GM13977 (cell line): Measurements from ENCODE around the gene EMILIN2.

Experiments used
- DNase-seq: peaks from one replicate; pipeline ENCODE4 v3.0.0; 2012; ENCODE audit warnings: low spot score
- CTCF ChIP-seq: IDR thresholded peaks from 2 replicates; pipeline ENCODE4 v1.5.1; 2012; ENCODE audit warnings: mild to moderate bottlenecking, control low read depth; ENCODE audit not compliant: insufficient read depth; ENCODE audit errors: extremely low read depth, missing control alignments
- in situ Hi-C: fragments of 300-500 bp; cut with MboI; formaldehyde crosslinking; loops from one replicate; pipeline ENCODE4 v1.12.0; 2022; ENCODE audit warnings: low sequenced_read_pairs, low pct_unique_long_range_greater_than_20kb, mixed read lengths, inconsistent platforms; ENCODE audit not compliant: unreplicated experiment

The EMILIN2 gene

GRCh38 chr18:2960983-2961696 is 114.3 kb downstream of the EMILIN2 start:
- no peak for TF ChIP-seq CTCF
- DNase-seq: no peak
- in situ Hi-C loops: no loop called here

DNA sequence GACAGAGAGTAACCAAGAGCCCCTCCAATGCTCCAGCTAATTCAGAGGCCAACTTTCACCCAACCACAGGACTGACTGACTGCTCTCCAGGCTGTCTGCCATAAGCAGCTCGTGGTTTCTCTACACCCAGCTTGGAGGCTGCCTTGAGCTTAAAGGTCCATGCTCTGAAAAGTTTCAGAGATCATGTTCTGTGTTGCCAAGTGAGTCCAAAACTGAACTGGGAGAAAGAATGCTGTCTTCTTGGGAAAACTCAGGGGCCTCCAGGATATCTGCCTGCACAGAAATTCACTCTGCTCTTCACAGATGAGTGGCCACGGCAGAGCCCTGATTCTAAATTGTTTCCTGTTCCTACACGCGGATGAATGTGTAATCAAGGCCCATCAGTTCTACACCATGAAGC is 115.0 kb downstream of the EMILIN2 start:
- no peak for DNase-seq
- TF ChIP-seq CTCF: no peak

DNA sequence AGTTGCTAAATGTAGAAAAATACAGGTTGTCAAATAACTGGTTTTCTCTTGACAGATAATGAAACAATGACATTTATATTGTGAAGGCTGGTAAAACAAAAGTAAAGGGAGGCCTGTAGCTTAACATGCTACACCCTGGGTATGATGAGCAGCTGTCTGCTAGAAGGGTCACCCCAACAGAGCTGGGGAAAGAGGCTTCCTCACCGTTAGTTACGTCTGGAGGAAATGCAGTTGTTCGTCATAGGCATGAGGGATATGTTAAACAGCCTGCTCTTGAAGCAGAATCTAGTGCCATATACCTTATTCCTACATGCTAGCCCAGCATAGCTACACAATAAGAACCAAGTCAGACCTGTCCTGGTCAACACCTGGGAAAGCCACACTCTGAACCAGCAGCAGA is 116.2 kb downstream of the EMILIN2 start:
- DNase-seq: no peak
- TF ChIP-seq CTCF: no peak
- in situ Hi-C loops: no loop called here

More for the DNA sequence above, 115.0 kb downstream of the EMILIN2 start:
- in situ Hi-C loops: no loop called here

DNA sequence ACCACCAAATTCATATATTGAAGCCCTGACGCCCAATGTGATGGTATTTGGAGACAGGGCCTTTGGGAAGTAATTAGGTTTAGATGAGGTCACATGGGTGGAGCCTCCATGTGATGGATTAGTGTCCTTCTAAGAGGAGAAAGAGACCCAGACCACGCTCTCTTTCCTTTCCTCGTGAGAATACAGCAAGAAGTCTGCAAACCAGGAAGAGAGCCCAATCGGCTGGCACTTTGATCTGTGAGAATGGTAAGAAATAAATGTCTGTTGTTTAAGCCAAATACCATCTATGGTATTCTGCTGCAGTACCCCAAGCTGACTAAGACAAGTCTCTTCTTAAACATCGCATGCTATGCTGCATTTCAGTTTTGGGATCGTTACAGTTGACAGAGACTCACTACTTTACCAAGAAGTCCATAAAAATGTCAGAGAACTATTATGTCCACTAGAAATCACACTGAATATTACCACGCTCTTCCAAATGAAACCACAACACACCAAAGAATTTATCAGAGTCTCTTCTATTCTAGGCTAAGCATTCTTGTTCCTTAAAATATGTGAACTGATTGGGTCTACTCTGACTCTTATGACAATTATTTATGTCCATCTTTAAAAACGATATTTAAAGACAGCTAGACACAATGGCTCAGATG is 117.7 kb downstream of the EMILIN2 start:
- in situ Hi-C loops: no loop called here
- TF ChIP-seq CTCF: no peak
- DNase-seq: no peak
